ENCODE measurements around the gene FOSL1. TPM values are rescaled to one million over a fixed set of nuclear protein-coding genes. Genes with fewer than 3 reads are reported as not detected.

Gene FOSL1
- total RNA-seq, 1 donor from 2014 or later: 2.0 TPM

DNA sequence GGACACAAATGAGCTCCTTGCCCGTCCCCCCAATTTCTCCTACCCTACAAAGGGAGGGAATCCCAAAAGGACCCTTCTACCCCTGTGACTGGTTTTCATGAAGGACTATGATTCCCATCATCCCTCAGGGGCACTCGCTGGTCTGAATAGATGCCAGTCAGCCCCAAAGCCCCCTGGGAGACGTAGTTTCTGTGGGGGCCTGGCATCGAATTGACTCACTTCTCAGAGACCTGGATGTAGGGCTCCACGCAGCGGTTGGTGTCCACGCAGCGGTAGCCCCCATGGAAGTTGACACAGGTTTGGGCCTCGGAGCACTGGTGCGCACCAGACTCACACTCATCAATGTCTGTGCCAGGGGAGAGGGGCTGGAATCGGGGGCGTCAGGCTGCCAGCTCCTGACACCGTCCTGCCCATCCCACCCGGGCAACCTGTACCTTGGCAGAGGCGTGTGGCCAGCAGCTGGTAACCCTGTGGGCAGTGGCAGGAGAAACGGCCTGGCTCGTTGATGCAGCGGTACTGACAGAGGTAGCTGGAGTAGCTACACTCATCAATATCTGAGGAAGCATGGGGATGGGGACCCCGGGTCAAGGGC, 32.0 kb downstream of the FOSL1 start:
- no peak for DNase-seq (ENCODE audit: low spot score)
- intact Hi-C loops (cut with DNase I): no loop called here

- no peak for DNase-seq (ENCODE audit: low spot score)
- intact Hi-C loops (cut with DNase I): no loop called here
Measured at GRCh38 chr11:65867284-65868071, 32.7 kb downstream of the FOSL1 start.

DNA sequence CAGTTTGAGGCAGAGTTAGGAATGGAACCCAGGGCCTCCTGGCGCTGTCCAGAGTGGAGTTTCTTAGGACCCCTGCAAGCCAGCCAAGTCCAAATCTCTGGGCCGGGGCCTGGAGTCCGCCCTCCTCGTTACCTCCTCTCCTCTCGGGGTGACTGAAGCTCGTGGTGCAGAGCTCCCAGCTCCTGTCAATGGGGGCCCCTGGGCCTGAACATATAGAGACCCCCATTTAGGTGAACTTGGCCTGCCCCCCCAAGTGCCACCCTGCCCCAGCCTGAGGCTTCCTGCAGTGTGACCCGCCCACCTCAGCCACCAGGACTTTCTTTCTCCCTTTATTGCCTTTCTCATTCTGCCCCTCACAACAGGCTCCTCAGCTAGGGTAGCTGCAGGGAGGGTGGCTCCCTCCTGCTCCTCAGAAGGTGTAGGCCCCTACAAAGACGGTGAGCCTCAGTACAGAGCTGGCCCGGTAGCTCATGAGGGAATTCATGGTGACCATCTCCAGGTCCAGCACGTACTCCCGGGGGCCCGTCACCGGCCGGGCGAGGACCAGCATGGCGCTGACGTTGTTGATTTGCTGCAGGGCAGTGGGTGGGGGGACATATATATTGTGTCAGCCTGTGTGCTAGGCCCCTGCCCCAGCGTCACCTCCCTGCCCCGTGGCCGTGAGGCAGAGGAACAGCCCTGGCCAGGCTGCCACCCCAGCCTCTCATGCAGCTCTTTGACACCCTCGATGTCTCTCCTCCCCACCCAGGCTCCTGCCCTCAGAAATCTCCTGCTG, 33.5 kb downstream of the FOSL1 start:
- DNase-seq (ENCODE audit: low spot score): no peak
- intact Hi-C loops (cut with DNase I): no loop called here

DNA sequence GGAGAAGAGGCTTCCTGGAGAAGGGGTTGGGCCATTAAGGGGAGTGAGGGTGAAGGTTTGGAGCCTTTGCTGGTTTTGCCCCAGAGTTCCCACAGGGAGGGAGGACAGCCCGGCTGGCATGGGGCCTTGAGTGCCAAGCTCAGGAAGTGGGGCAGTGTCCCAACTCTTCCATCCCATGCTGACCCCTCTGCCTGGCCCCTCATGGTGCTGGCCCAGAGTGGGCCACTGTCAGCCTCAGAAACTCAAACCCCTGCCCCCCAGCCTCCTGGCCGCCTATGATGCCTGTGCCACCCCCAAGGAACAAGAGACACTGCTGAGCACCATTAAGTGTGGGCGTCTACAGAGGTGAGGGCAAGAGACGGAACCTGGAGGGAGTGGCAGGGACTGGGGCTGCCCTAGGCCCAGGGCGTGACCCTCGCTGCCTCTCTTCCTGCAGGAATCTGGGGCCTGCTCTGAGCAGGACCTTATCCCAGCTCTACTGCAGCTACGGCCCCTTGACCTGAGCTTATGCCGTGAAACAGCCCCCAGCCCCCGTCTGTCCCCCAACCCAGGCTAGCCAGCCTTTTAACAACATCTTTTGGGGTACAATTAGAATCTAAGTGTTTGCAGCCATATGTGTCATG, 34.5 kb downstream of the FOSL1 start:
- intact Hi-C loops (cut with DNase I): no loop called here
- no peak for DNase-seq (ENCODE audit: low spot score)

DNA sequence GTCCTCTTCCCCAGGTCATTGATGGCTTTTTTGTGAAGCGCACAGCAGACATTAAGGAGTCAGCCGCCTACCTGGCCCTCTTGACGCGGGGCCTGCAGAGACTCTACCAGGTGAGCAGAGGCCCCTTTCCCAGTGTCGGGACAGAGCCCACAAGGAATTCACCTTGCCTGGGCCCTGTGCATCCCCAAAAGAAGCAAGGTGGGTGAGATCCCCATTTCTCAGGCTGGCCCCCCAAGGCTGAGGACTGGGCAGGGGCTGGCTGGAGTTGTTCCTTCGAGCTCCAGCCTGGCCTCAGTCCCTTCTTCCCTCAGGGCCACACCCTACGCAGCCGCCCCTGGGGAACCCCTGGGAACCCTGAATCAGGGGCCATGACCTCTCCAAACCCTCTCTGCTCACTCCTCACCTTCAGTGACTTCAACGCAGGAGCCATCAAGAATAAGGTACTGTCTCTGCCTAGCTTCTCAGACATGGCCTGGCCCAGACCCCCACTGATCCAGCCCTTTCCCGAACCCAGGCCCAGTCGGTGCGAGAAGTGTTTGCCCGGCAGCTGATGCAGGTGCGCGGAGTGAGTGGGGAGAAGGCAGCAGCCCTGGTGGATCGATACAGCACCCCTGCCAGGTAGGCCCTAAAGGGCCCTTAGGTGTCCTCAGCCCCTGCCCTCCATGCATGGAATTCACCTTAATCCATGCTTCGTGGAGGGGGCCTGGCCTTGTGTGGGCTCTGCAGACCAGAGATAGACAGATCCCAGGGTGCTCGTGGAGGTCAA, 35.3 kb downstream of the FOSL1 start:
- intact Hi-C loops (cut with DNase I): no loop called here
- DNase-seq (ENCODE audit: low spot score): no peak

DNA sequence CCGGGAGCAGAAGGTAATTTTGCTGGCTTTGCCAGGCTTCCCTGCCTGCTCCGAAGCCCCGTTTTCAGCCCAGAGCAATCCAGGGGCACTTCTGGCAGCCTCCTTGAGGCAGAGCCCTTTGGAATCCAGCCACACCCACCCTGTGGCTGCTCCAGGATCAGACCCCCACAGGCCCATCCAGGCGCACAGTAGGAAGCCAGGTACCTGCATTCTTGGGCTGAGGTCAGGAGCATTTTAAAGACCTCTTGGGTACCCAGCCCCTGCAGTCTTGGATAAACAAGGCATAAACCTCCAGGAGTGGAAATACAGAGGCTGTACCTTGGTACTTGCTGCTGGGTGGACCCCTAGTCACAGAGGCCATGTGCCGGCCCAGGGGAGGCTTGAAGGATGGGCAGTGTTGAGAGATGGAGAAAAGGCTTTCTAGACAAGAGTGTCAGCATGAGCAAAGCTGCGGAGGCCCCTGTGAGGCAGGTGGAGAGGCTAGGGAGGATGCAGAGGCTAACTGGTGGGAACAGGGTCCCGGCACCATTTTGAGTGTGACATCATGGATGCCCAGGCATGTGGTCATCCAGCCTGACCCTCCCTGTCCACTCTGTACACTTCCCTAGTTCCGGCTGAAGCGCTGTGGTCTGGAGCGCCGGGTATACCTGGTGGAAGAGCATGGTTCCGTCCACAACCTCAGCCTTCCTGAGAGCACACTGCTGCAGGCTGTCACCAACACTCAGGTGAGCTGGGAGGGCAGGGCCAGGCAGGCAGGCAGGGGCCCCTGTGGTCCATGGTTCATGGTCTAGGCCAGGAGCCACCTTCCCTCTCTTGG, 36.1 kb downstream of the FOSL1 start:
- intact Hi-C loops (cut with DNase I): no loop called here
- no peak for DNase-seq (ENCODE audit: low spot score)

DNA sequence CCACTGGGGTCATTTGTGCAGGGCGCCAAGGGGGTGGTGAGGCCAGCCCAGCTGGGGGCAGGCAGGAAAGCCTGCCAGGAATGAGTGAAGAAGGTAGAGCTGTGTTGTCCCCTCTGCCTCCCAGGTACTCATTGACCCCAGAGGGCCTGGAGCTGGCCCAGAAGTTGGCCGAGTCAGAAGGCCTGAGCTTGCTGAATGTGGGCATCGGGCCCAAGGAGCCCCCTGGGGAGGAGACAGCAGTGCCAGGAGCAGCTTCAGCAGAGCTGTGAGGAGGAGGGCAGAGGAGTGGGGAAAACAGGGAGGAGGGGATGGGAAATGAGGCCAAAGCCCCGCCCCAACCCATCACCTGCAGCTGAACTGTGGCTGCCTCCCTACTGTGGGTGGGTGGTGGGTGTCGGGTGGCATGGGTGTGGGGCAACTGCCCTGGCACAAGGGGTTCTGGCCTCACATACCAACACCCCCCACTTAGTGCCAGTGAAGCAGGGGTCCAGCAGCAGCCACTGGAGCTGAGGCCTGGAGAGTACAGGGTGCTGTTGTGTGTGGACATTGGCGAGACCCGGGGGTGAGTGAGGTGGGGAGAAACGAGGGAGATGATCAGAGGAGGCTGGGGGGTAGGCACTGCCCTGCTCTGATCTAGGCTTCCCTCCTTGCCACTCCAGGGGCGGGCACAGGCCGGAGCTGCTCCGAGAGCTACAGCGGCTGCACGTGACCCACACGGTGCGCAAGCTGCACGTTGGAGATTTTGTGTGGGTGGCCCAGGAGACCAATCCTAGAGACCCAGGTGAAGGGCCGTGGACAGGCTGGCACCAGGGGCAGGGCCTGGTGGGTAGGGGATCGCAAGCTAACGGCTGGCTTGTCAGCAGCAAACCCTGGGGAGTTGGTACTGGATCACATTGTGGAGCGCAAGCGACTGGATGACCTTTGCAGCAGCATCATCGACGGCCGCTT, 37.0 kb downstream of the FOSL1 start:
- intact Hi-C loops (cut with DNase I): no loop called here
- no peak for DNase-seq (ENCODE audit: low spot score)

DNA sequence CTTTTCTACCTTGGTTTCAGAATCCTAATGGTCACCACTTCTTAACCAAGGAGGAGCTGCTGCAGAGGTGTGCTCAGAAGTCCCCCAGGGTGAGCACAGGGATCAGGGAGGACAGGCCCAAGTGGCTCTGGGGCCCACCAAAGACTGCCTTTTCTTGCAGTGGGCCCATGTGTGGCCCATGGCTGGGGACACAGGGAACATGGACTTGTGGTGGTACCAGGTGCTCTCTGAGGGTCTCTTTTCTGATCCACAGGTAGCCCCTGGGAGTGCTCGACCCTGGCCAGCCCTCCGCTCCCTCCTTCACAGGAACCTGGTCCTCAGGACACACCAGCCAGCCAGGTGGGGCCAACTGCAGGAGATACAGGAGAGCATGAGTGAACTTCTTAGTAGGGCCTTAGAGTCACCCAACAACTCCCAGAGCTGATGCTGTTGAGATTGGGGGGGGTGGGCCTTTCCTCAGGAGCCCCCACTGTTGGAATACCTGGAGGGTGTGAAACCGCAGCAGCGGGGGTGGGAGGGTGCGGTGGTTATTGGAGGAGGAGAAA, 37.9 kb downstream of the FOSL1 start:
- DNase-seq (ENCODE audit: low spot score): no peak
- intact Hi-C loops (cut with DNase I): no loop called here

GRCh38 chr11:65861533-65862183, 38.5 kb downstream of the FOSL1 start:
- intact Hi-C loops (cut with DNase I): no loop called here
- DNase-seq (ENCODE audit: low spot score): no peak

DNA sequence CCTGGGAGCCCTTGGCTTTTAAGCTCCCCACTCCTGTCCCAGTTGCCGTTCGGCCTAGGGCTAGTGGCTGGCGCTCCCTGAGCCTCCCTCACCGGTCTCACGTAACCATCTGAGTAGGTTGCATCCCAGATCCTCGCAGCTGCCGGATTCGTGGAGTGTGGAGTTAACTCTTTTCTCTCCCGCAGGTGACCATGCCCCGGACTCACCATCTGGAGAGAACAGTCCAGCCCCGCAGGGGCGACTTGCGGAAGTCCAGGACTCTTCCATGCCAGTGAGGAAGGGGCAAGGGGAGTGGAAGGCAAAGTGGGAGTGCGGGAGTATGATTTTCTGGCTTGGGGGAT, 39.1 kb downstream of the FOSL1 start:
- no peak for DNase-seq (ENCODE audit: low spot score)
- intact Hi-C loops (cut with DNase I): no loop called here

DNA sequence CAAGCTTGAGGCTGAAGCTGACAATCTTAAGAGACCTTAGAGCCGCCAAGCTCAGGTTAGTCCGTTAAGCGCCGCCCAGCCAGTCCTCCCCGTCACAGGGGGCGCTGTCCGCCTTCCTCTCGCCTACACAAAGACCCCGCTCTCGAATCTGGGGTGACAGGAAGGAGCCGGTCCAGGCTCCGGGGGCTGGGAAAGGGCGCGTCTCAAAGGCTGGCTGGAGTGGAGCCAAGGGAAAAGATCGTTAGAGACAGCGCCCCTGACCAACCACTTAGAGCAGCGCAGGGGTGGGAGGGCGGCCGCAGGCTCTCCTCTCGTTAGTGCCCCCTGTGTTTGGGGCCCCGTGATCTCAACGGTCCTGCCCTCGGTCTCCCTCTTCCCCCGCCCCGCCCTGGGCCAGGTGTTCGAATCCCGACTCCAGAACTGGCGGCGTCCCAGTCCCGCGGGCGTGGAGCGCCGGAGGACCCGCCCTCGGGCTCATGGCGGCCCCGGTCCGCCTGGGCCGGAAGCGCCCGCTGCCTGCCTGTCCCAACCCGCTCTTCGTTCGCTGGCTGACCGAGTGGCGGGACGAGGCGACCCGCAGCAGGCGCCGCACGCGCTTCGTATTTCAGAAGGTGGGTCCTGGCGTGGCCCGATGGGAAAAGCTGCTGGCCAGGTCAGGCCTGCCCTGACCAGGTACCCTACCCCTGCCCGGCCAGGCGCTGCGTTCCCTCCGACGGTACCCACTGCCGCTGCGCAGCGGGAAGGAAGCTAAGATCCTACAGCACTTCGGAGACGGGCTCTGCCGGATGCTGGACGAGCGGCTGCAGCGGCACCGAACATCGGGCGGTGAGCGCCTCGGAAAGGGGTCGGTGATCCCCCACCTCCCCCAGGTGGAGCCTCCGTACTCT, 39.7 kb downstream of the FOSL1 start, which contains the start of gene MUS81:
Gene MUS81, plus strand, starts transcription at position 156 of the 887 bp plus-strand sequence. Its CDS starts 321 bp downstream, at position 477.
- DNase-seq (ENCODE audit: low spot score): peak; percentile 98
- intact Hi-C loops (cut with DNase I): loop anchor here (1.0 kb wide), 2 partner anchors 13 to 28 kb away; partner anchors contain the start of gene FIBP

GRCh38 chr11:65859812-65860277, 40.3 kb downstream of the FOSL1 start:
- DNase-seq (ENCODE audit: low spot score): no peak
- intact Hi-C loops (cut with DNase I): loop anchor here (1.0 to 5.0 kb wide), 4 partner anchors 13 to 142 kb away; partner anchors contain the start of genes BANF1, C11orf68, DRAP1 and EIF1AD

- intact Hi-C loops (cut with DNase I): loop anchor here (1.0 to 5.0 kb wide), 2 partner anchors 60 to 143 kb away; partner anchors contain the start of genes BANF1, C11orf68, DRAP1 and EIF1AD
- DNase-seq (ENCODE audit: low spot score): peak; percentile 99
Measured at GRCh38 chr11:65859095-65859811, 40.9 kb downstream of the FOSL1 start.

GRCh38 chr11:65858681-65859087, 41.5 kb downstream of the FOSL1 start:
- intact Hi-C loops (cut with DNase I): loop anchor here (1.0 to 5.0 kb wide), 2 partner anchors 61 to 144 kb away; partner anchors contain the start of genes BANF1, C11orf68, DRAP1 and EIF1AD
- no peak for DNase-seq (ENCODE audit: low spot score)
